ENCODE measurements around the gene NTM.

GRCh38 chr11:131760091-131761061 lies 390.0 kb downstream of the NTM start:
- TF ChIP-seq POLR2A (IDR thresholded peaks at IDR 0.05; ENCODE audit: borderline replicate concordance, extremely low read depth, insufficient read depth, insufficient read length) (no peak), CTCF (IDR thresholded peaks at IDR 0.05 in 2 of 3, conservative IDR thresholded peaks at IDR 0.05 in 1 of 3; ENCODE audit: borderline replicate concordance in 1 of 3, insufficient read depth in 1 of 3, low read depth in 2 of 3, low read length in 2 of 3) (no peak), EZH2 (IDR thresholded peaks at IDR 0.05) (no peak), POLR2AphosphoS5 (IDR thresholded peaks at IDR 0.05; ENCODE audit: low read depth, low read length) (no peak), ZNF274 (IDR thresholded peaks at IDR 0.05; ENCODE audit: low read depth, low read length) (no peak), ATF3 (IDR thresholded peaks at IDR 0.05) (no peak), EZH2phosphoT487 (IDR thresholded peaks at IDR 0.05; ENCODE audit: borderline replicate concordance) (no peak), EGR1 (IDR thresholded peaks at IDR 0.05; ENCODE audit: low read depth) (no peak), YY1 (IDR thresholded peaks at IDR 0.05; ENCODE audit: extremely low read depth, insufficient replicate concordance, low read depth, low read length) (no peak), SRF (IDR thresholded peaks at IDR 0.05; ENCODE audit: low read depth) (no peak)
- TF ChIP-seq, protein P1, sequence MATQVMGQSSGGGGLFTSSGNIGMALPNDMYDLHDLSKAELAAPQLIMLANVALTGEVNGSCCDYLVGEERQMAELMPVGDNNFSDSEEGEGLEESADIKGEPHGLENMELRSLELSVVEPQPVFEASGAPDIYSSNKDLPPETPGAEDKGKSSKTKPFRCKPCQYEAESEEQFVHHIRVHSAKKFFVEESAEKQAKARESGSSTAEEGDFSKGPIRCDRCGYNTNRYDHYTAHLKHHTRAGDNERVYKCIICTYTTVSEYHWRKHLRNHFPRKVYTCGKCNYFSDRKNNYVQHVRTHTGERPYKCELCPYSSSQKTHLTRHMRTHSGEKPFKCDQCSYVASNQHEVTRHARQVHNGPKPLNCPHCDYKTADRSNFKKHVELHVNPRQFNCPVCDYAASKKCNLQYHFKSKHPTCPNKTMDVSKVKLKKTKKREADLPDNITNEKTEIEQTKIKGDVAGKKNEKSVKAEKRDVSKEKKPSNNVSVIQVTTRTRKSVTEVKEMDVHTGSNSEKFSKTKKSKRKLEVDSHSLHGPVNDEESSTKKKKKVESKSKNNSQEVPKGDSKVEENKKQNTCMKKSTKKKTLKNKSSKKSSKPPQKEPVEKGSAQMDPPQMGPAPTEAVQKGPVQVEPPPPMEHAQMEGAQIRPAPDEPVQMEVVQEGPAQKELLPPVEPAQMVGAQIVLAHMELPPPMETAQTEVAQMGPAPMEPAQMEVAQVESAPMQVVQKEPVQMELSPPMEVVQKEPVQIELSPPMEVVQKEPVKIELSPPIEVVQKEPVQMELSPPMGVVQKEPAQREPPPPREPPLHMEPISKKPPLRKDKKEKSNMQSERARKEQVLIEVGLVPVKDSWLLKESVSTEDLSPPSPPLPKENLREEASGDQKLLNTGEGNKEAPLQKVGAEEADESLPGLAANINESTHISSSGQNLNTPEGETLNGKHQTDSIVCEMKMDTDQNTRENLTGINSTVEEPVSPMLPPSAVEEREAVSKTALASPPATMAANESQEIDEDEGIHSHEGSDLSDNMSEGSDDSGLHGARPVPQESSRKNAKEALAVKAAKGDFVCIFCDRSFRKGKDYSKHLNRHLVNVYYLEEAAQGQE (IDR thresholded peaks at IDR 0.05; ENCODE audit: low read depth): no peak
- TF ChIP-seq, protein P2, sequence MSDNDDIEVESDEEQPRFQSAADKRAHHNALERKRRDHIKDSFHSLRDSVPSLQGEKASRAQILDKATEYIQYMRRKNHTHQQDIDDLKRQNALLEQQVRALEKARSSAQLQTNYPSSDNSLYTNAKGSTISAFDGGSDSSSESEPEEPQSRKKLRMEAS (IDR thresholded peaks at IDR 0.05): no peak

Data from HCT116 (cell line).